ENCODE data around the gene PLPPR4. TPM values are rescaled to one million over a fixed set of nuclear protein-coding genes. Genes with fewer than 3 reads are reported as not detected.

The PLPPR4 gene
- total and polyA plus RNA-seq, 11 donors = 0.11 to 1.0 (median 0.50) TPM

DNA sequence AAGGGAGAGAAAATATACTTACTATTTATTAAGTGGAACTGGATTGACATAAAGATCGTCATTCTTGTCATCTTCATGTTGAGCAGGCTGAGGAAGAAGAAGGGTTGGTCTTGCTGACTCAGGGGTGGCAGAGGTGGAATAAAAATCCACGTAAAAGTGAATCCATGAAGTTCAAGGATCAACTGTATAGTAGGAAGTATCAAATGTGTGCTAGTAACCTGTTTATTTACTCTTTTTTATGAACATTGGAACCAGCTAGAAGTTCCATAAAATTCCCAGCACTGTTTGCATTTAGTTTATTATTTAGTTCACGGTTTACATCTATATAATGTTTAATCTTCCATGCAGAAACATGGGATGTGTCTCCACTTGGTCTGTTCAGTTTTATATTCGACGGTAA lies 70.7 kb downstream of the PLPPR4 start:
- H3K9me3 ChIP-seq = peaks cover 0 to 4% (median 0%) of the 10 kb centered on the region in 12 donors
- 87 to 93% (median 90%) methylated on average over 5 of the region's 5 CpGs for WGBS, 4 donors
- H3K27ac ChIP-seq = no peak overlapping the region
- H3K4me1 ChIP-seq = no peaks in the 10 kb centered on the region
- ATAC-seq (no peak), DNase-seq (no peak)
- H3K4me3 ChIP-seq = no peak overlapping the region
- intact Hi-C loops (cut with DNase I) = no loop called here
- no peaks in the 10 kb centered on the region for H3K27me3 ChIP-seq
- TF ChIP-seq POLR2A (IDR thresholded peaks at IDR 0.05) = no peak
- no peak for TF ChIP-seq CTCF (IDR thresholded peaks at IDR 0.05)
- H3K36me3 ChIP-seq = no peaks in the 10 kb centered on the region

GRCh38 chr1:99347041-99347684 lies 82.9 kb downstream of the PLPPR4 start:
- no peak overlapping the region for H3K4me3 ChIP-seq
- H3K4me1 ChIP-seq = no peaks in the 10 kb centered on the region
- intact Hi-C loops (cut with DNase I) = no loop called here
- H3K27ac ChIP-seq = no peak overlapping the region
- 80 to 84% (median 82%) methylated on average over 1 to 2 of the region's 2 CpGs for WGBS, 4 donors
- H3K9me3 ChIP-seq = peaks cover 0 to 6% (median 0%) of the 10 kb centered on the region in 12 donors
- no peak for TF ChIP-seq CTCF (IDR thresholded peaks at IDR 0.05)
- TF ChIP-seq POLR2A (IDR thresholded peaks at IDR 0.05) = no peak
- ATAC-seq = no peak
- DNase-seq = no peak
- H3K27me3 ChIP-seq = no peaks in the 10 kb centered on the region
- H3K36me3 ChIP-seq = no peaks in the 10 kb centered on the region

GRCh38 chr1:99348397-99349132 lies 84.3 kb downstream of the PLPPR4 start:
- ATAC-seq = no peak
- H3K27ac ChIP-seq = no peak overlapping the region
- H3K9me3 ChIP-seq = no peaks in the 10 kb centered on the region
- DNase-seq = no peak
- no peaks in the 10 kb centered on the region for H3K27me3 ChIP-seq
- 53 to 59% (median 54%) methylated on average over 5 of the region's 5 CpGs for WGBS, 4 donors
- no peak overlapping the region for H3K4me3 ChIP-seq
- H3K4me1 ChIP-seq = no peaks in the 10 kb centered on the region
- intact Hi-C loops (cut with DNase I) = no loop called here
- H3K36me3 ChIP-seq = no peaks in the 10 kb centered on the region
- TF ChIP-seq POLR2A (IDR thresholded peaks at IDR 0.05) = no peak
- TF ChIP-seq CTCF (IDR thresholded peaks at IDR 0.05) = no peak

- TF ChIP-seq CTCF (IDR thresholded peaks at IDR 0.05) (no peak), POLR2A (IDR thresholded peaks at IDR 0.05) (no peak)
- Histone ChIP-seq H3K36me3 (no peaks in the 10 kb centered on the region), H3K27ac (no peak overlapping the region), H3K9me3 (no peaks in the 10 kb centered on the region), H3K4me3 (no peak overlapping the region), H3K4me1 (no peaks in the 10 kb centered on the region), H3K27me3 (no peaks in the 10 kb centered on the region)
- no peak for DNase-seq
- 93 to 95% (median 94%) methylated on average over 2 of the region's 2 CpGs for WGBS, 4 donors
- intact Hi-C loops (cut with DNase I) = no loop called here
- no peak for ATAC-seq
Measured at GRCh38 chr1:99352821-99353220, 88.5 kb downstream of the PLPPR4 start.

Measured in heart left ventricle (tissue), 16 donors.